ENCODE measurements around the gene KNG1.
A peak's percentile ranks its signal among the peaks of the same experiment; 100 is the strongest.
"Not testable (repeated sequence)": the region's sequence is repeated elsewhere in the genome, so short reads cannot be mapped to it uniquely, and the experiment has no call there.

The KNG1 gene

DNA sequence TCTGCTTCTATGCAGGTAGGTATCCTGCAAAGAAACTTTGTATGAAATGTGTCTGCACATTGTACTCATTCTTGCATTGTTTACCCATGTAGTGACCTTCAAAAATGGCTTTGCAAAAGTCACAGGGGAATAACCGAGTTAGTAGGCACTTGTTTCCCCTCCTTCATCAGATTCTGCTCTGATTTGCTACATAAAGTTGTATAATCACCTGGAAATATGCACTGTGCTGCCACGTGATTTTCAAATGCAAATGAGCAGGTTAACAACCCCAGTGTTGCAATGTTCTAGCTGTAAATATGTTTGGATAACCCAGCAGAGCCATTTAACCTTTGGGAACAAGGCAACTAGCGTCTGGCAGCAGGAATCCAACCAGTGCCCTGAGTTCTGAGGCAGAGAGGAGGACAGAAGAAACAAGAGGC, at the start of gene KNG1:
KNG1 (plus strand) TSS at position 321 of the 419 bp plus-strand sequence. CDS start 184 bp downstream, outside the sequence.
- no peak for FAIRE-seq
- no peak for DNase-seq (ENCODE audit: low spot score)

DNA sequence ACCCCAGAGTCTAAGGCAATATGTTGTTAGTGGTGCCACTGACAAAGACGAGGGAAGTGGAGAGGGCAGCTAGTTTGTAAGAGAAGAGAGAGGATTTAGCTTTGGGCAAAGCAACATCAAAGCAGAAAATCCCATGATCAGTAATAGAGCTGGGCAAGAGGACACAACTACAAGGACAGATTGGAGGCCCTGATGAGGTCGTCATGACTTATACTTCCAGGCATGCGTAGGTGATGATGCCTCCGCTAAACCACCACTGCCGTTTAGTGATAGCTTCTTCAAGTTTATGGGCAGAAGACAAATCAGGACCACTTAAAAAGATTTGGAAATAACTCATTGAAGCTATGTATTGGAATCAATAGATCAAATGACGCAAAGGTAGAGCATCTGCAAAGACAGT, 48.7 kb upstream of the KNG1 start:
- FAIRE-seq: no peak
- DNase-seq (ENCODE audit: low spot score): no peak

DNA sequence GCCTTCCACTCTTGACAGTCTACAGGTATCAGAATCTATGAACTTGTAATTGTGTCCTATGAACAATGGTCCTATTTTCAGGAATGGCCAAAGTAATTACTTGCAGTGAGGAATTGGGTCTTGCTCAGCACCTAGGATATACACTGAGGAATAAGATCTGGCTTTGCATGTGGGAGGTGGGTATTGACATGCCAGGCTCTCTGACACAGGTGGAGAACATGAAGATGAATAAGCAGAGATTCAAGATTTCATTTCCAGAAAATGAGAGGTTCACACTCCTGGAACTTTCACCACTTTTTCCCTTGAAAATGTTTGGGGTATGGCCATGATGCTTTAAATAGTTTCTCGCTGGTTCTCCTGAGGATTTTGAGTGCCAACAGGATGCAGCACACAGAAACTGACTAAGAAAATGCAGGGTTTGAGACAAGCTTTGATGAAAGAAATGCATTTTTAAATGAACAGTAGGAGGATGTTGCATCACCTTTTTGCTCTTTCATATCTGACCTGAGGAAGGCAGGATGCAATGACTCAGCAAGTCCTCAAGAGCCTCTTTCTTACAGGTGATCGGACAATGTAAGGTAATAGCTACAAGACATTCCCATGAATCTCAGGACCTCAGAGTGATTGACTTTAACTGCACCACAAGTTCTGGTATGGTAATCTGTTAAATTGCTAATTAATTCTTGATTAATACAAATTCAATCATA, 47.6 kb upstream of the KNG1 start:
- no peak for DNase-seq (ENCODE audit: low spot score)
- no peak for FAIRE-seq

GRCh38 chr3:186670155-186670554, 47.0 kb upstream of the KNG1 start:
- DNase-seq (ENCODE audit: low spot score): no peak
- no peak for FAIRE-seq

- FAIRE-seq: no peak
Observed at GRCh38 chr3:186671051-186671450, 46.1 kb upstream of the KNG1 start.

DNA sequence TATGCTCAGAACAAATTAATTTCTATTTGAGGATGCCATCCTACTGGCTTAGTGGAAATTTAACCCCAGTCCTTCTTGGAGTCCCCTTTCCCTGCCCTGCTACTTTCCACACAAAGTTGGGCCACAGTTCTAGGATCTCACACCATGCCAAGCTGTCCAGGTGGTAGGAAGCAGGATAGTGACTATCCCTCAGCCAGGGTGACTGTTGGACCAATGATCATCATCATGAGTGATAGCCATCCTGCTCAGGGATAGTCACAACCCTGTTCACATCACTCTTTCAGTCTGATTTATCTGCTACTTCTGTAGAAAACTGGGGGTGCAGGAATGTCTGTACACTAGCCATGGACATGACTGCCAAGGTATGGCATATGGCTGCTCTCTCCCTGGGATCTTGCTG, 38.6 kb upstream of the KNG1 start:
- no peak for FAIRE-seq
- DNase-seq (ENCODE audit: low spot score): no peak

More at GRCh38 chr3:186671051-186671450, 46.1 kb upstream of the KNG1 start:
- no peak for DNase-seq (ENCODE audit: low spot score)

DNA sequence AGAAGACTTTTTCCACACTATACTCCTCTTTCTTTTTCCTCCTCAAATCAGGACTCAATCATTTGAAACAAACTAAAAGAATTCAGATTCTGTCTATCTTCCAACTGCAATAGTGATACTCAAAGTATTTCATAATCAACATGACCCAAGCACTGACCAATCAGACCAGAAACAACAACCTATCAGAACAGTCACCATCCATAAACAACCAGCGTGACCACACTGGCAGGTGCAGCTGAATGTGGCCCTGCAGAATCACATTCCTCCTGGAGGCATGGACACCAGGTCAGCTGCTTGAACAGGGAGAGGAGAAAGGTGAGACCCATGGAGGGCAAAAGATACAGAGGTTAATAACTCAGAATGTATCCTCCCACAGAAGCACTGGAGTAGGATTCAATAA, 38.0 kb upstream of the KNG1 start:
- DNase-seq (ENCODE audit: low spot score) (no peak), FAIRE-seq (no peak)

DNA sequence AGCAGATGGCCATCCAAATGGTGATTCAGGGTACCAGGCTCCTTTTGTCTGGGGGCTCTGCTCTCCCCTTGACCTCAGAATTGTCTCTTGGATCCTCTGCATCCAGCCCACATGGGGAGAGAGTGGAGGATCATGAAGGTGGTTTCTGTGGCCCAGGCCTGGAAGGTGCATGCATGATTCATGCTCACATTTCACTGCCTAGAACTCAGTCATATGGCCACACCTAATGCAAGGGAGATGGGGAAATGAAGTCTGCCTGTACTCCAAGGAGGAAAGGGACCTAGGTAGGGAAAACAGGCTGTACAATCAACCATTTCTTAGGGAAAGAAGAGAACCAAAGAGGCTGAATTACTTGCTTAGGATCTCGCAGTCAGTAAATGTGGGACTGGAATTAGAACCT, 36.3 kb upstream of the KNG1 start:
- DNase-seq (ENCODE audit: low spot score) (no peak), FAIRE-seq (peak; percentile 35)

GRCh38 chr3:186682812-186683211, 34.3 kb upstream of the KNG1 start:
- FAIRE-seq: no peak
- DNase-seq (ENCODE audit: low spot score): no peak

DNA sequence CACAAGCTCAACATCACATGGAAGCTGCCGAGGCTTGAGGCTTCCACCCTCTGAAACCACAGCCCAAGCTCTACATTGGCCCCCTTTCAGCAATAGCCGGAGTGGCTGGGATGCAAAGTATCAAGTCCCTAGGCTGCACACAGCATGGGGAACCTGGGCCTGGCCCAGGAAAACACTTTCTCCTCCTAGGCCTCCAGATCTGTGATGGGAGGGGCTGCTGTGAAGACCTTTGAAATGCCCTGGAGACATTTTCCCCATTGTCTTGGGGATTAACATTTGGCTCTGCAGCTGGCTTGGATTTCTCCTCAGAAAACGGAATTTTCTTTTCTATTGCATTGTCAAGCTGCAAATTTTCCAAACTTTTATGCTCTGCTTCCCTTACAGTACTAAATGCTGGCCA, 33.2 kb upstream of the KNG1 start:
- DNase-seq (ENCODE audit: low spot score) (no peak), FAIRE-seq (no peak)

GRCh38 chr3:186686475-186686874, 30.7 kb upstream of the KNG1 start:
- DNase-seq (ENCODE audit: low spot score); FAIRE-seq: not testable (repeated sequence)

DNA sequence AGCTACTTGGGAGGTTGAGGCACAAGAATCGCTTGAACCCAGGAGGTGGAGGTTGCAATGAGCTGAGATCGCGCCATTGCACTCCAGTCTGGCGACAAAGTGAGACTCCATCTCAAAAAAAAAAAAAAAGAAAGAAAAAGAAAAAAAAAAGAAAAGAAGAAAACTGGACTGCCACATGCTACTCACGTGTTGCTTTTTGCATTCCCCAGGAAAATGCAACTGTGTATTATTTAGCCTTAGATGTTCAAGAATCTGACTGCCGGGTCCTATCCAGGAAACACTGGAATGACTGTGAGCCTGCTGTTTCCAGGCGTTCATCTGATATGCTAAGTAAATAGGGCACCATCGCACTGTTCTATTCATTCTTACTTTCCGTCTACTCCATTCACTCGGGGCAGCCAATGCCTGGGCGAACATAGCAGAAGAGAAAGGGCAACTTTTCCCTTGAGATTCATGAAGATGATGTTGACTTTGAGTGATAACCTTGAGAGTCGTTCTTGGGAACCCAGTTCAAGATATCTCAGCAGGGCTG, 30.0 kb upstream of the KNG1 start:
- DNase-seq (ENCODE audit: low spot score): no peak
- FAIRE-seq: no peak

GRCh38 chr3:186690304-186690703, 26.9 kb upstream of the KNG1 start:
- FAIRE-seq; DNase-seq (ENCODE audit: low spot score): not testable (repeated sequence)

DNA sequence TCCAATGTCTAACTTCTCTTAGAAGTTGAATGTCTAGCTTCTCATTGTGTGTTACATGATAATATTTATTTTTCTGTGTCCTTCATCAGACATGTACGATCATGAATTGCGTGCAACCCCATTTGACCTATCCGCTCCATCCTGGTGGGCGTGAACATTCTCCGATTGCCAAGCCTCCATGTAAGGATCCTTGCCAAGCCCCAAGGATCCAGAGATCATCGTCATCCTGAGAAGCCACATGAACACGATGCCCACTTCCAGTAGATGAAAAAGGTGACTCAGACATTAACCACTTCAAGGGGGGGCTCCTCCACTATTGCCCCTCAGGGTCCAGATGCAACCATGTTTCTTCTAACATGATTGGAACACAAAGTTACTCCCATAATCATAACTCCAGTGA, 25.5 kb upstream of the KNG1 start:
- DNase-seq (ENCODE audit: low spot score) (no peak), FAIRE-seq (no peak)

- DNase-seq (ENCODE audit: low spot score): no peak
- FAIRE-seq: no peak
Observed at GRCh38 chr3:186693843-186694242, 23.3 kb upstream of the KNG1 start.

DNA sequence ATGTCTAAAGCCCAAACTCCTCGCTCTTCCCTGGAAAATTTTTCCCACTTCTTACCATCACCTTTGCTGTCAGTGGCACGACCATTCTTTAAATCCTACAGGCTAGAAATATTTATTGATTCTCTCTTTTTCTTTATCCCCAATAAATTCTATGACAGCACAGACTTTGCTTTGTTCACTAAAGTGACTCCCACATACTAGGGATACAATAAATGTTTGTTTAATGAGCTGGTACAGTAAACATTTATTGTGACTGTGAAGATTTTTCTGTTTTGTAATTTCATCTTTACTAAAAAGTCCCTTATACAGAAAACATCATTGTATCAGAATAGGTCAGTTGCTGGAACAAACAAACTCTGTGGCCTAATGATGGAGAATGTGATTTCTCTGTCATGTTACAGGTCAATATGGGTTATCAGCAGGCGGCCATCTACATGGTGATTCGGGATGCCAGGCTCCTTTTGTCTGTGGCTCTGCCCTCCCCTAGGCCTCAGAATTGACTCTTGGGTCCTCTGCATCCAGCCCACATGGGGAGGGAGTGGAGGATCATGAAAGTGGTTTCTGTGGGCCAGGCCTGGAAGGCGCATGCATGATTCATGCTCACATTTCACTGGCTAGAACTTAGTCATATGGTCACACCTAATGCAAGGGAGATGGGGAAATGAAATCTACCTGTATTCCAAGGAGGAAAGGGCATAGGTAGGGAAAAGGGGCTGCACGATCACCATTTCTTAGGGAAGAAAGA, 22.7 kb upstream of the KNG1 start:
- FAIRE-seq (no peak), DNase-seq (ENCODE audit: low spot score) (no peak)

DNA sequence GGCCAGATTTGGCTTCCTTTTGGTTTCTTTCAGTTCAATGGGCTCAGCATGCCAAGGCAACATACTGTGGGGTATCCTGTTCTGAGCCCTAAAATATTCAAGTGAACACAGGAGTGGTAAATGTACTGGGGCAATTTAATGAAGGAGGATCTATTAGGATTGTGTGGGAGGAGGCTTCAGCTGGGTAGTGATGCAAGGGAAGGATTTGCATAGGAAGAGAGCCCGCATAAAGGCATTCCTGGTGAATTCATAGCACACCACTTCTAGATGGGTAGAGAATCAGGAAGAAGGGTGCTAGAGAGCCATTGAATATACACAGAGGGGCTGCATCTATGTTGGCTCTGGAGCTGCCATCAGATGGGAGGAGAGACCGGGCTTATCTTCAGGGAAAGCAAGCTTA, 20.6 kb upstream of the KNG1 start:
- DNase-seq (ENCODE audit: low spot score): no peak
- no peak for FAIRE-seq

GRCh38 chr3:186697510-186697909, 19.6 kb upstream of the KNG1 start:
- FAIRE-seq (no peak), DNase-seq (ENCODE audit: low spot score) (no peak)

- no peak for FAIRE-seq
- no peak for DNase-seq (ENCODE audit: low spot score)
Observed at GRCh38 chr3:186700267-186700666, 16.9 kb upstream of the KNG1 start.

- FAIRE-seq: not testable (repeated sequence)
Observed at GRCh38 chr3:186702451-186702850, 14.7 kb upstream of the KNG1 start.

DNA sequence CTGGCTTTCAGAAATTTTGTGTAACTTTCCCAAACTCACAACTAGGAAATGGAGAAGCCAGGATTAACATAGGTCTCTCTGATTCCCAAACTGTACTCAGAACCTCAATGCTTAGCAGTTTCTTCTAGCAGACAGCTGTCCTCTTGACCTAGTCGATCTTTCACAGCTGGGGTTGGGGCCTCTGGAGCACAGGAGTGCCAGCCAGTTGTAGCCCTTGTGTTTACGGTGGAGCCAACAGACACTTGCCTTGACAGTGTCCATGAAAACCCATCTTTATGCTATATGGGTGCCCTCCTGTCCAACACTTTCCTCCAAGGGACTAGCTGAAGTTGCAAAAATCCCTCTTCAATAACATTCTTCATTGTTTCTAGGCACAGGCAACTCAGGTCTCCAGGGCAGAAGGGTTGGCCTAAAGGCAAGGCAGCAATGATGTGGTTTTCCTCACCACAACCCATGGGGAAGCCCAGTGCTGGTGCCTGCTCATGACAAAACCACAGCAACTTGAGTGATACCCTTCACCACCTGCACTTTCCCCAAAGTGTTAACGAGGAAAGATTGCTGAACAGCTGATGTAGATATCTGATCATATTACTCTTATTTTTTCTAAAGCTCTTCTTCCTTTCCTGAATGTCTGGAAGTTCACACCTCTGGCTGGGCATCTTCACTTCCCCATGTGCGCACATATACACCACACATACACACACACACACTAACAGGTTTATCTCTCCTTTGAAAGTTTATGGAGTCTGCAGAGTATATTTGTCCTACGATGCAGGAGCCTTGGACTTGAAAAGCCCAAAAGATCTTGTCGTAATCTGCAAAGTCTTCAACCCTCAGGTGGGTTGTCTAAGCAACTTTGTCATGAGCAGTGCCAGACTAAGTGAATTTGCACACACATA, 11.0 kb upstream of the KNG1 start:
- no peak for FAIRE-seq
- no peak for DNase-seq (ENCODE audit: low spot score)

More at GRCh38 chr3:186702451-186702850, 14.7 kb upstream of the KNG1 start:
- DNase-seq (ENCODE audit: low spot score): not testable (repeated sequence)
